NCI-H1105 treated with DMSO at 0.1 percent for 48 hours (cell line): ENCODE measurements around the gene TMEM140.

Source experiments
- DNase-seq: peaks from one replicate; lab custom pipeline; 2025; lab: John Stamatoyannopoulos, UW

The TMEM140 gene

DNA sequence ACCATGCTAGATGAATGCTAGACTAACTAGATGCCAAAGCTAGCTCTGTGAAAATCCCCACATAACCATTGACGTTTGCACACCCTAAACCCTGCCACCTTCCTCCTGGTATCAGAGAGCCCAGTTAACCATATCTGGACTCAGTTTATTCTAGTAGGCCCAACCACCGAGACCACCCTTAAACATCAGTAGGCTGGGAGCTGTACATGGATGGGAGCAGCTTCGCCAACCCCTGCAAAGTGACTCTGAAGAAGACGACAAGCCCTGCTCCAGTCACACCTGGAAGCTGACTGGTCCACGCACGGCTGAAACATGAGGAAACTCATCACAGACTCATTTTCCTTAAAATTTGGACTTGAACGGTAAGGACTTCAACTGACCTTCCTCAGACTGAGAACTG is 27.1 kb downstream of the TMEM140 start:
- DNase-seq: no peak

DNA sequence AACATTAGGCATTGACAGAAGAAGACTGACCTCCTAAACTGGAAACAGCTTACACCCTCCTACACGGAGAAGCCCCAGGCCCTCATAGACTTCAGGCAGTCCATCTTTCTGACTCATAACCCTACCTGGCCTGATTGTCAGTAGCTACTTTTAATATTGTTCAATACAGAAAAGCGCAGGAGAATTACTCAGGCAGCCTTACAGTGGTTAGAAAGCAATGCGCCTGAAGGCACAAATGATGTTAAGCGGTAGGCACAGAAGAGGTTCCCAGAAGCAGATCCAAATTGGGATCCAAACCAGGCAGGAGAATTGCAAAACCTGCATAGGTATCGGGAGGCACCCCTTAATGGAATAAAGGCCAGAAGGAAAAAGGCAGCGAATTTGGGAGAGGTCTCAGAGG is 28.1 kb downstream of the TMEM140 start:
- DNase-seq: no peak

- no peak for DNase-seq
These were observed 29.3 kb downstream of the TMEM140 start for GRCh38 chr7:135177028-135177696.

DNA sequence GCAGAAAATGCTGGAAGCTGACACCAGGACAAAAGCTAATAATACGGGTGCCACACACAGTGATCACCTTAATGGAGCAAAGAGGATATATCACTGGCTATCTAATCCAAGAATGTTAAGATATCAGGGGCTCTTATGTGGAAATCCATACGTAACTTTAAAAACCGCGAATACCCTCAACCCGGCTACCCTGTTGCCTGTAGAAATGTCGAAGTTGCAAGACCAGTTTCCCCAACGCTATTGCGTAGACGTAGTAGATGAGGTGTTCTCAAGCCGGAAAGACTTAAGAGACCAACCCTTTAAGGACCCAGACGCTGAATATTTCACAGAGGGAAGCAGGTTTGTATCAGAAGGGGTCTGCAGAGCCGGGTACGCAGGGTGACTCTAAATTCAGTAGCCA is 30.5 kb downstream of the TMEM140 start:
- no peak for DNase-seq

- no peak for DNase-seq
These were observed 31.6 kb downstream of the TMEM140 start for GRCh38 chr7:135179321-135179925.

GRCh38 chr7:135180122-135180521 is 32.2 kb downstream of the TMEM140 start:
- no peak for DNase-seq

- DNase-seq: no peak
These were observed 33.5 kb downstream of the TMEM140 start for GRCh38 chr7:135181261-135181928.

DNA sequence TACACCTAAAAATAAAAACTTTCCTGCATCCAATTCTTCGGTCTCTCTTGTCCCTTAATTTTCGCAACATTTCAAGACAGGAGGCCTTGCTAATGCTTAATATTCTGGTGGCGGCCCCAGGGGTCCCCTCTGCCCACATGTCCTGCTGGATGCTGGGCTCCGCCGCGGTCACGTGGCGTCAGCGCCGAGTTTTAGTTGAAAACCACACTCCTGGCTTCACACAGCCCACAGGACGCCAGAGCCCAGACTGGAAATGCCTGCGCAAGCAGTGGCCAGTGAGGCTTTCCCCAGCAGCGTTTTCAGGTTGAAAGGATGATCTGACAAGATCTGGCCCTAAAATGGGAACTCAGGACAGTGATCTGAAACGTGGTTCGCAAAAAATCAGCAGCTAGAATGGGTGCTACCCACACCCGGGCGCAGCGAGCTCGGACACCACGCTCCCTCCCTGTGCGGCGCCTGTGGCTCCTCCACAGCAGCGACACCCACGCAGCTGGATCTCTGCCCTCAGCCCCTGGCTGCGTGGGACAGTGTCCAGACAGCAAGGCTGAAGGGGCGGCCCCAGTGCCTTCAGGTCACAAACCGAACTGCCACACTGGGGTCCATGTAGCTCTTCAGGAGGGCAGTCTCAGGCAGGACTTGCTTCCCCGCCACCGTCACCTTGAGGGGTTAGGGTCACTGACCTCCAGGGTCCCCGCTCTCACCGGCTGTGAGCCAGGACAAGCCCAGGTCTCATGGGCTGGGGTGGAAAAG is 34.2 kb downstream of the TMEM140 start:
- no peak for DNase-seq

DNA sequence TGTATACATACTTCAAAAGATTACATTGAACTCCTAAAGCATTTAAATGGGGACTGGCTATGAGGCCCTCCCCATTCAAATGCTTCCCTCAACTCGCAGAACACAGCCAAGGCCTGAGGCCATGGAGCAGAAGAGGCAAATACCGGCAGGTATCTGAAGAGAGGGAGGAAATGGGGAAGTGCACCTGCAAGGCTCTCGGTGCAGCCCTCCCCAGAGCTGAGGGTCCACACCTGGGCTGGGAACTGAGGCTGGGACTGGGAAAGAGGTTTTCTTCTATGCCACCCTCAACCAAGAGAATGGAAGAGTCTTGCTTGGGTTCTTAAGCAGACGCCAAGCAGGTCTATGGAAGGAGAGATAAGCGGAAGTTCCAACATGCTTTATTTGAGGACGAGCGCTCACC is 35.6 kb downstream of the TMEM140 start:
- DNase-seq: no peak

- DNase-seq: no peak
These were observed 36.5 kb downstream of the TMEM140 start for GRCh38 chr7:135184254-135184841.

GRCh38 chr7:135185471-135186260 is 37.8 kb downstream of the TMEM140 start:
- no peak for DNase-seq

- no peak for DNase-seq
These were observed 38.3 kb downstream of the TMEM140 start for GRCh38 chr7:135186261-135186540.

DNA sequence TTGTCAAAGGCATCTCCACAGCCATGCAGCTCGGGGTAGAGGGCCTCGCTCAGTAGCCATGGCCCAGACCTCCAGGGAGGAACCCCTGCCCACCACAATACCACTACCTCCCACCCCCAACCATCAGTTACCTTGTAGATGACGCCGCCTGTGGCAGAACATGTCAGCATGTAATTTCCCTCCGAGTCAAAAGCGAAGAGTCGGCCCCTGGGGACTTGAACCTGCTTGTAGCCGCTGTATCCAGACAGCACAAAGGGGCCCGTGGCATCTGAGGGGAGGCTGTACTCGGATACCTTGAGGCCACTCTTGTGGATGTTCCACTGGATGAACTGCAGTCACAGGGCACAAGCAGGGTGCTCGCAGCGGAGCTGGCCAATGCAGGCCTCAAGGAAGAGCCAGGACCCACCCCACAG is 39.0 kb downstream of the TMEM140 start:
- no peak for DNase-seq

- no peak for DNase-seq
These were observed 40.6 kb downstream of the TMEM140 start for GRCh38 chr7:135188298-135188984.

- DNase-seq: no peak
These were observed 41.4 kb downstream of the TMEM140 start for GRCh38 chr7:135189221-135189662.

DNA sequence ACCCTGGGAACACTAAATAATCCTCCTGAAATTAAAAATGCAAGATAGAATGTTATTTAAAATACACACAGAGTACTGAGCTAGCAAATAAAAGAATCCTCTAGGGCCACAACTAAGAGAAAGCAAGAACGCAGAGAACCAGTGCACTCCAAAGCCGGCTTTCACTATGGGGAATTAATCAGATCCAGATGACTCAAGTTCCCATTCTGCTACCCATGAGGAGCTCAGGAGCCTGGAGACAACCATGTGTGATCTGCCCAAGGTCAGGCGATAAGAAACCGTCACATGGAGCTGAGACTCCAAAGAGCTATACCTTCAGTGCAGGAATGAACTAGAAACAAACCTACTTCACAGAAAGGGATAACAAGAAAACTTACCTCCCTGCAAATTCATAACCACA is 42.1 kb downstream of the TMEM140 start:
- DNase-seq: no peak

DNA sequence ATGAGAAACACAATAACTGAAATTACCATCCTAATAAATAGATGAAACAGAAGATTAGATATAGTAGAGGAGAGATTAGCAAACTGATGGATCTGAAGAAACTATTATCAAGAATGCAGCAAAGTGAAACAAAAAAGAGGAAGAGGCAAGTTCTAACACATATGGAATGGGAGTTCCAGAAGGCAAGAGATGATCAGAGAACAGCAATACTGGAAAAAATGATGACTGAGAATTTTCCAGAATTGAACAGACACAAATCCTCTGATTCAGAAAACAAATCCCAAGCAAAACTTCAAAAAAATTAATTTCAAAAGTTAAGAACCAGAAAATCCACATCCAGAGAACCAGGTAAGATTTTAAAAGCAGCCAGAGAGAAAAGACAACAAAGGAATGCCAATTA is 42.8 kb downstream of the TMEM140 start:
- no peak for DNase-seq

DNA sequence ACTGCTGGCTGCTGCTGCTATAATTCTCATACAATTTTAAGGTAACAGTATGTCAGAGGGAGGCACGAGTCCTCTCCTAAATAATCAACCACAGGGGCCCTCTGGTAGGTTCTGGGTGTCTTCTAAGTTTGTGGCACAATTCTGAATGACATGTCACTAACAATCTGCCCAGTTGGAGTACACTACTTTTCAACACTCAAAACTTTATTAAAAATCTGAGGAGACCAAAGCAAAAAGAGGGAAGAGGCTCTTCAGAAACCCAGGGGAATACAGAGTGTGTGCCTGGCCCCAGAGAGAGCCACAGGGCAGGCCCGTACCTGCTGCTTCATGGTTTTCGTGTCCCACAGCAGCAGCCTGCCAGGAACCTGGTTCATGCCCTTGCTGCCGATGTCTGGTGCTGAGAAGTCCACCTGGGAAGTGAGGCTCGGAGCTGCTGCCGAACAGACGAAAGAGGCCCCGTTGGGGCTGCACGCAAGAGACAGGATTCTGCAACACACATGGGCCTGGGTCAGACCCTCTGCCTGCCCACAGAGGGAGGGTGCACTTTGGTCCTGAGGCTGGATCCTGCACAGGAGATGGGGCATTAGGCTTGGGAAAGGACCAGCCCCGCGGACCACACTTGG is 45.2 kb downstream of the TMEM140 start:
- no peak for DNase-seq

DNA sequence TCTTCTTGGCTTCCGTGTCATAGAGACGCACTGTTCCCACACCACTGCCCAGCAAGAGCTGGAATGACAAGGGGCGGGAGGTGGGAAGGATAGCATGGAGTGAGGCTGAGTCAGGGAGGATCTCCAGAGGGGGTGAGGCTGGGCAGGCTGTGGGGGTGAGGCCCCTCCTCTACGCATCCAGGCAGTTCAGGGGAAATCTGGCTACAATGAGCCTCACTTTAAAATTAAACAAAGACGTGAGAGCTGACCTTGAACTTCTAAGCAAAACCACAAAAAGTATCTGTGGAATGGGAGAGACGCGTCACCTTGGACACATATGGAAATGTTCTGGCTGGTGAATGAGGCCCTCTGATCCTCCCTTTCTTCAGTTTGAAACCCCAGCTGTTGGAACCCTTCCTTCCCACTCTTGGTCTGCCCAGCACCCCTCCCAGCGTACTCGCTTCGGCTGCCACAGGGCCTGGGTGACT is 45.8 kb downstream of the TMEM140 start:
- no peak for DNase-seq

DNA sequence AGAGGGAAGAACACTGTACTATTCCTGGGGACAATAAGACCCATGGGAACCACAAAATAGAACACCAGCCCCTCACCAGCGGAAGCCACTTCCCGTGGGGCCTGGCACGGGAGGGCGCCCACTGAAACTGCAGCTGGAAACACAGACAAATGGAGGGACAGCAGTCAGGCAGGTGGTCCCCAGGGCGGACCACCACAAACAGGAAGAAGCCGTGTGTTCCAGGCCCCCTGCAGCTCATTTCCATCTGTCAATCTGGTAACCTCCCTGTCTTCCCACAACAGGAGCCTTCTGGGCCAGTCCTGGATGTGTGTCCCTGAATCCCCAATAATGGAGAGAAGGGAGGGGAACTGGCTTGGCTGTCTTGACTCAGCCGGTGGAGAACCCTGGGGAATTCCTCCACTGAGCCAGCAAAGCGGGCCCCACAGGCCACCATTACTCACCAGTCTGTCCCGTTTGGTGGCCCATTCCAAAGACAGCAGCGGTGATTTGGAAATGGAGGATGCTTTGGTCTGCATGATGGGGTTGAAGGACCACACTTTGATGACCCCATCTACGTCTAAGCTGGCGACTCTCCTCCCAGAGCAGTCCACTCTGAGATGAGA is 46.7 kb downstream of the TMEM140 start:
- no peak for DNase-seq
